GM12864 (cell line): ENCODE results near the gene TMEM182.

Experiments used
- DNase-seq: peaks from one replicate; pipeline ENCODE4 v3.0.0-alpha.2; 2011; ENCODE audit warnings: low read depth
- H3K4me3 ChIP-seq: 2 replicates; pipeline ENCODE4 v1.5.1; 2011; ENCODE audit warnings: mild to moderate bottlenecking, low read depth, low read length, control low read depth
- TF ChIP-seq, protein P1 (sequence below): IDR thresholded peaks from 2 replicates; pipeline ENCODE4 v1.5.1; 2011; ENCODE audit warnings: low read depth, mild to moderate bottlenecking, moderate library complexity, low read length, control low read depth, inconsistent platforms; ENCODE audit errors: missing control alignments

The TMEM182 gene

DNA sequence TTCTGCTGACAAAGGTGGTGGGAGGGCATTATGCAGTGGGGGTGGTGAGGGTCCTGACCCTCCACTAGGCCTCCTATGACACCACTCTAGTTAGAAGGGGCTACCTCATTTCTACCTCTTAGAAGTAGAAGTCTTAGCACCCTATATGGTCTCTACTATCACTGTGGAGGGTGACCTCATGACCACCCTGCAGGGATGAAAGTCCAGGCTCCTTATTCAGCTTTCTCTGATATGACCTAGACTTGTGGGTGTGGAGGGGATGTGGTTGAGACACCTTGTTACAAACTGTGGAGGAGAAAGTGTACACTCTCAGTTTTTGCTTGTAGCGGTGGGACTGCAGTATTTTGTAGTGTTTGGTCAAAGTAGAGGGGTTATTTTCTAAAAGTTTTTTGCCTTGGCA is 18.6 kb downstream of the TMEM182 start:
- TF ChIP-seq, protein P1, sequence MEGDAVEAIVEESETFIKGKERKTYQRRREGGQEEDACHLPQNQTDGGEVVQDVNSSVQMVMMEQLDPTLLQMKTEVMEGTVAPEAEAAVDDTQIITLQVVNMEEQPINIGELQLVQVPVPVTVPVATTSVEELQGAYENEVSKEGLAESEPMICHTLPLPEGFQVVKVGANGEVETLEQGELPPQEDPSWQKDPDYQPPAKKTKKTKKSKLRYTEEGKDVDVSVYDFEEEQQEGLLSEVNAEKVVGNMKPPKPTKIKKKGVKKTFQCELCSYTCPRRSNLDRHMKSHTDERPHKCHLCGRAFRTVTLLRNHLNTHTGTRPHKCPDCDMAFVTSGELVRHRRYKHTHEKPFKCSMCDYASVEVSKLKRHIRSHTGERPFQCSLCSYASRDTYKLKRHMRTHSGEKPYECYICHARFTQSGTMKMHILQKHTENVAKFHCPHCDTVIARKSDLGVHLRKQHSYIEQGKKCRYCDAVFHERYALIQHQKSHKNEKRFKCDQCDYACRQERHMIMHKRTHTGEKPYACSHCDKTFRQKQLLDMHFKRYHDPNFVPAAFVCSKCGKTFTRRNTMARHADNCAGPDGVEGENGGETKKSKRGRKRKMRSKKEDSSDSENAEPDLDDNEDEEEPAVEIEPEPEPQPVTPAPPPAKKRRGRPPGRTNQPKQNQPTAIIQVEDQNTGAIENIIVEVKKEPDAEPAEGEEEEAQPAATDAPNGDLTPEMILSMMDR = no peak
- DNase-seq = no peak
- H3K4me3 ChIP-seq = no peak overlapping the region

DNA sequence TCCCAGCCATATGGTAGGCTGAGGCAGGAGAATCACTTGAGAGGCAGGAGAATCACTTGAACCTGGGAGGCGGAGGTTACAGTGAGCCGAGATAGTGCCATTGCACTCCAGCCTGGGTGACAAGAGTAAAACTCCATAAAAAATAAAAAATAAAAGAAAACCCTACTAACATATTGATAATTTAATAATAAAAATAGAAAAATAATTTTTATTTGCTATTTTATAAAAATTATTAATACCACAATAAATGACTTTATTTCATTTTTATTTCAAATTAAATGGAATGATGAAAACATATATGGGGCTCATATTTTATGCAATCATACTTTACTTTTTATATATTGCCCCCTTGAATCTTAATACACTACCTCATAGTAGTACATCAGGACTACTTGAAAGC is 20.4 kb downstream of the TMEM182 start:
- DNase-seq = no peak
- no peak overlapping the region for H3K4me3 ChIP-seq
- TF ChIP-seq, protein P1 = no peak

DNA sequence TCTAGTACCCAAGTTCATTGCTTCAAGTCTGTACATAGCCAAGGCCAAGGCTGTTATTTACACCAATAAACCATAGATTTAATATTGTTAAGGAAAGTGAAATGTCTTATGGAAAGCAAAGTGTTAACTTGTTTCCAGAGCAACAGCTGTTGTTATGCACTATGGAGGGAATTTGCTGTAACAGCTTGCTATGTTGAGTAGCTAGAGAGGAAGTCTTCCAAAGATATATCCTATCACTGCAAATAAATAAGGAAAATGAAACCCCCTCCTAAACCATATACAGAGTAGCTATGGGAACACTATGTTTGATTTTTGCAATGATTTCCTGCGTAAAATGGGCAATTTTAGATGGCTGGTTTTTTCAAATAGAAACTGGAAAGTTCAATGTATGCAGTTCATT is 21.1 kb downstream of the TMEM182 start:
- TF ChIP-seq, protein P1 = no peak
- no peak overlapping the region for H3K4me3 ChIP-seq
- no peak for DNase-seq

DNA sequence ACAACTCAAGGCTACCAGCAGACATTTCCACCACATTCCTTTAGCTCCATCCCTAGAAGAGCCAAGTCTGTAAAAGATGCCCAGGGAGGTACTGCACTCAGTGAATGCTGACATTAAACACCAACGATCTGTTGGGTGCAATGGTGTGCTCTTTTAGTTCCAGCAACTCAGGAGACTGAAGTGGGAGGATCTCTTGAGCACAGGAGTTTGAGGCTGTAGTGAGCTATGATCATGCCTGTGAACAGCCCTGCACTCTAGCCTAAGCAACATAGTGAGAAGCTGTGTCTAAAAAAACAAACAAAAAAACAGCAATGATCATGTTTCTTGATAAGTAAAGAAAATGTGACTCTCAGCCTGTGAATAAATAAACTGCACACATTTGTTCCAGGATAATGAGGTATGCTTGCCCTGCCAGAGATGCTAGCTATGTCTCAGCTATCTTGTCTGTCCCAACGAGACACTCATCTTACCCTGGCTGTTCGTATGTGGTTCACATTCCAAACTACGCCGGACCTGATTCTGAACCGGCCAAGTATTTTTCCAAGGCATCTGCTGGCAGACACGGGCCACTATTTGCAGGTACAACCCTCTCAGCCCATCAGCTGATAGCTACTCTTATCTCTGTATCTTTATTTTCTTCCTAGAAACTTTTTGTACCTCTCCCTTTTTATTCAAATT is 21.8 kb downstream of the TMEM182 start:
- TF ChIP-seq, protein P1 = no peak
- H3K4me3 ChIP-seq = no peak overlapping the region
- no peak for DNase-seq

DNA sequence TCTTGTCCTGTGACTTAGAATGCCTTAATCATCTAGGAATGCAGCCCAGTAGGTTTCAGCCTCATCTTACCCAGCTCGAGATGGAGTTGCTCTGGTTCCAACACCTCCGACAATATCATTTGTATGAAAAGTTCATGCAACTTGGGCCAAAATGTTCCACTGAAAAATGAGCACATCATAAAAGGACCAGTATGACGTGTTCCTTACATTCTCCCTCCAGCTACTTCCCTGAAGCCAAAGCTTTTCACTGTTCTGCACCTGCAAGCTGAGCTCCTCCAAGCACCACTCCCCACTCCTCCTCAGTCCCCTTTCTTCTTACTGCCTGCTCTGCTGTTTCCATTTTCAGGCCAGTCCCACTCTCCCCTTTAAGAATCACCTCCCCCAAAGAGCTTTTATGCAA is 23.1 kb downstream of the TMEM182 start:
- no peak overlapping the region for H3K4me3 ChIP-seq
- TF ChIP-seq, protein P1 = no peak
- no peak for DNase-seq

DNA sequence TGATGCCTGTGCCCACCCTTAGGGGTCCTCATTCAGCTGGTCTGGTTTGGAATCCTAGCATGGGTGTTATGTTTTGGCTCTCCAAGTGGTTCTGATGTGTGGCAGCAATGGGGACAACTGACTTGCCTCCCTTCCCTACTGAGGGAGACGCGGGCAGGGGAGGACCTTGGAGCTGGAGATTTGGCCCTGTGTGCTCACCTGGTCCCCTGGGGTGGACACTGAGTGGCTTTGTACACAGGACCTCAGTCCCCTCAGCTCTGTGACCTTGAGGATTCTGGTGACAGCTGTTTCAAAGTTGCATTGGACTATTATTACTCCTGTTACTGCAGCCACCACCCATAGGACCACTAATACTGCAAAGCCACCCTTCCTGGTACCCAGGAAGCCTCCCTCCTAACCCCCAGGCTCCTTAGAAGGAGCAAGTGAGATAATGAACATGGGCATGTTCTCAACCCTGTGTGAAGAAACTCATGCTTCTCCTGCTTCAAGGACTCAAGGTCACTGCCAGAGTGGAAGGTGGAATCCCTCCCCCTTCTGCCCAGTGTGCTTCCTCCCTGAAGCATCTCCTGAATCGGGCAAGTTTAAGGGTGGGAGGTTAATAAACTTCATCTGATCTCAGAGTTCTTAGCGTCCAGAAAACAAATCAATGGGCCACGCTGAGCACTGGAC is 26.5 kb downstream of the TMEM182 start:
- TF ChIP-seq, protein P1 = no peak
- no peak overlapping the region for H3K4me3 ChIP-seq
- no peak for DNase-seq

DNA sequence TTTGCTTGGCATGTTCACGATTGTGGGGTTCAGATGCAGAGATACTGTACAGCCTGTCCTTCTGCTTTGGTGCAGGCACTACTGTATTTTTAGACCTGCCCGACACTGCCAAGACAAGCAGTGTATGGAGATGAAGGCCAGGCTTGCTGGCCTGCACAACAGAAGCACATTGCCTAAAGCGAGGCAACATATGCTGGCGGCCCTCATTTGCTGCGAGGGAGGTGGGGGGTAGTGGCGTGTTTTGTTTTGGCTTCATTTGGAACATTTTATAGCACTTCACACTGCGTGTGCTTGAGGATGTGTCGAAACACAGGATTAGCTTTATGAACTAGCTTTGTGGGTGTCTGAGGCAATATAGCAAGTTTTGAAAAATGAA is 27.0 kb downstream of the TMEM182 start:
- TF ChIP-seq, protein P1 = no peak
- DNase-seq = no peak
- H3K4me3 ChIP-seq = no peak overlapping the region
